Measurements from ENCODE around the gene ZMYM2. TPM values are rescaled to one million over a fixed set of nuclear protein-coding genes. Genes with fewer than 3 reads are reported as not detected.

Gene ZMYM2
- total RNA-seq, 1 experiment from 2014 or later, result 87.1 TPM

GRCh38 chr13:20114066-20114610 lies 155.6 kb downstream of the ZMYM2 start:
- Histone ChIP-seq H3K4me1 (ENCODE audit: insufficient read depth, low read length, poor library complexity, severe bottlenecking) (no peaks in the 10 kb centered on the region), H3K27me3 (replicated peaks; ENCODE audit: insufficient read depth, low read depth, low read length, poor library complexity) (no peaks in the 10 kb centered on the region), H3K9me3 (ENCODE audit: low read depth, low read length, poor library complexity, severe bottlenecking) (no peaks in the 10 kb centered on the region), H3K4me3 (ENCODE audit: low read depth, low read length, poor library complexity, severe bottlenecking) (no peak overlapping the region), H3K27ac (ENCODE audit: low read depth, low read length, poor library complexity, severe bottlenecking) (no peak overlapping the region), H3K36me3 (ENCODE audit: insufficient read depth, low read length, poor library complexity, severe bottlenecking) (no peaks in the 10 kb centered on the region)
- DNase-seq (ENCODE audit: low spot score), result no peak
- TF ChIP-seq, protein P1, sequence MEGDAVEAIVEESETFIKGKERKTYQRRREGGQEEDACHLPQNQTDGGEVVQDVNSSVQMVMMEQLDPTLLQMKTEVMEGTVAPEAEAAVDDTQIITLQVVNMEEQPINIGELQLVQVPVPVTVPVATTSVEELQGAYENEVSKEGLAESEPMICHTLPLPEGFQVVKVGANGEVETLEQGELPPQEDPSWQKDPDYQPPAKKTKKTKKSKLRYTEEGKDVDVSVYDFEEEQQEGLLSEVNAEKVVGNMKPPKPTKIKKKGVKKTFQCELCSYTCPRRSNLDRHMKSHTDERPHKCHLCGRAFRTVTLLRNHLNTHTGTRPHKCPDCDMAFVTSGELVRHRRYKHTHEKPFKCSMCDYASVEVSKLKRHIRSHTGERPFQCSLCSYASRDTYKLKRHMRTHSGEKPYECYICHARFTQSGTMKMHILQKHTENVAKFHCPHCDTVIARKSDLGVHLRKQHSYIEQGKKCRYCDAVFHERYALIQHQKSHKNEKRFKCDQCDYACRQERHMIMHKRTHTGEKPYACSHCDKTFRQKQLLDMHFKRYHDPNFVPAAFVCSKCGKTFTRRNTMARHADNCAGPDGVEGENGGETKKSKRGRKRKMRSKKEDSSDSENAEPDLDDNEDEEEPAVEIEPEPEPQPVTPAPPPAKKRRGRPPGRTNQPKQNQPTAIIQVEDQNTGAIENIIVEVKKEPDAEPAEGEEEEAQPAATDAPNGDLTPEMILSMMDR (conservative IDR thresholded peaks at IDR 0.05; ENCODE audit: low read depth, low read length), result no peak
- no peak for TF ChIP-seq EZH2 (IDR thresholded peaks at IDR 0.05; ENCODE audit: borderline replicate concordance, low read depth, low read length, poor library complexity, severe bottlenecking)
- no TSS peak for BruUV-seq (replicated peaks)
- ChIA-PET CTCF (no interaction called here), POLR2A (ENCODE audit: low non-redundant PET) (no interaction called here)
- intact Hi-C loops (cut with micrococcal nuclease; ENCODE audit: unreplicated experiment), result no loop called here

- intact Hi-C loops (cut with micrococcal nuclease; ENCODE audit: unreplicated experiment), result no loop called here
- Histone ChIP-seq H3K4me3 (ENCODE audit: low read depth, low read length, poor library complexity, severe bottlenecking) (no peak overlapping the region), H3K9me3 (ENCODE audit: low read depth, low read length, poor library complexity, severe bottlenecking) (no peaks in the 10 kb centered on the region), H3K27me3 (replicated peaks; ENCODE audit: insufficient read depth, low read depth, low read length, poor library complexity) (no peaks in the 10 kb centered on the region), H3K27ac (ENCODE audit: low read depth, low read length, poor library complexity, severe bottlenecking) (no peak overlapping the region), H3K4me1 (ENCODE audit: insufficient read depth, low read length, poor library complexity, severe bottlenecking) (peaks cover 5% of the 10 kb centered on the region), H3K36me3 (ENCODE audit: insufficient read depth, low read length, poor library complexity, severe bottlenecking) (no peaks in the 10 kb centered on the region)
- CTCF ChIA-PET, result no interaction called here
- POLR2A ChIA-PET (ENCODE audit: low non-redundant PET), result no interaction called here
- BruUV-seq (replicated peaks), result no TSS peak
- no peak for TF ChIP-seq EZH2 (IDR thresholded peaks at IDR 0.05; ENCODE audit: borderline replicate concordance, low read depth, low read length, poor library complexity, severe bottlenecking)
- TF ChIP-seq, protein P1 (conservative IDR thresholded peaks at IDR 0.05; ENCODE audit: low read depth, low read length), result no peak
- DNase-seq (ENCODE audit: low spot score), result no peak
Measured at GRCh38 chr13:20116213-20116612, 157.7 kb downstream of the ZMYM2 start.

- ChIA-PET CTCF (no interaction called here), POLR2A (ENCODE audit: low non-redundant PET) (no interaction called here)
- peak overlapping the region; percentile 60 for H3K27ac ChIP-seq (ENCODE audit: low read depth, low read length, poor library complexity, severe bottlenecking)
- peak; percentile 45 for DNase-seq (ENCODE audit: low spot score)
- H3K9me3 ChIP-seq (ENCODE audit: low read depth, low read length, poor library complexity, severe bottlenecking), result no peaks in the 10 kb centered on the region
- TF ChIP-seq, protein P1 (conservative IDR thresholded peaks at IDR 0.05; ENCODE audit: low read depth, low read length), result no peak
- no peak for TF ChIP-seq EZH2 (IDR thresholded peaks at IDR 0.05; ENCODE audit: borderline replicate concordance, low read depth, low read length, poor library complexity, severe bottlenecking)
- intact Hi-C loops (cut with micrococcal nuclease; ENCODE audit: unreplicated experiment), result no loop called here
- no peaks in the 10 kb centered on the region for H3K36me3 ChIP-seq (ENCODE audit: insufficient read depth, low read length, poor library complexity, severe bottlenecking)
- H3K4me1 ChIP-seq (ENCODE audit: insufficient read depth, low read length, poor library complexity, severe bottlenecking), result peaks cover 9% of the 10 kb centered on the region
- H3K27me3 ChIP-seq (replicated peaks; ENCODE audit: insufficient read depth, low read depth, low read length, poor library complexity), result no peaks in the 10 kb centered on the region
- no TSS peak for BruUV-seq (replicated peaks)
- H3K4me3 ChIP-seq (ENCODE audit: low read depth, low read length, poor library complexity, severe bottlenecking), result peak overlapping the region; percentile 50
Measured at GRCh38 chr13:20118268-20119140, 160.0 kb downstream of the ZMYM2 start.

Data from A673 (cell line).